HL-60 (cell line): ENCODE data around the gene MKLN1.

Experiments
- DNase-seq, 2 experiments: peaks; one replicate each; pipeline ENCODE4 v3.0.0-alpha.2; 2010 to 2020; ENCODE audit warnings: low read depth in 1 of 2, low spot score in 1 of 2
- H3K27ac ChIP-seq: fragments of 250-450 bp; sonication (Bioruptor Pico); replicated peaks from 2 replicates; pipeline ENCODE4 v1.5.1; 2020; ENCODE audit warnings: mild to moderate bottlenecking, moderate library complexity
- H3K27me3 ChIP-seq: fragments of 250-450 bp; sonication (Bioruptor Pico); 2 replicates; pipeline ENCODE4 v1.5.1; 2021; ENCODE audit warnings: mild to moderate bottlenecking, moderate library complexity; ENCODE audit not compliant: insufficient read depth, poor library complexity, severe bottlenecking
- H3K4me3 ChIP-seq: replicated peaks from 2 replicates; pipeline ENCODE4 v1.5.1; 2011; ENCODE audit warnings: mild to moderate bottlenecking, control low read depth, low read length; ENCODE audit not compliant: insufficient read depth
- GABPA ChIP-seq: IDR thresholded peaks from 2 replicates; pipeline ENCODE4 v1.6.1; 2012; ENCODE audit warnings: low read depth
- POLR2AphosphoS5 ChIP-seq: IDR thresholded peaks from 2 replicates; pipeline ENCODE4 v1.6.1; 2012; ENCODE audit warnings: low read depth
- REST ChIP-seq: IDR thresholded peaks from 2 replicates; pipeline ENCODE4 v1.6.1; 2012; ENCODE audit warnings: low read depth; ENCODE audit not compliant: insufficient replicate concordance
- SPI1 ChIP-seq: IDR thresholded peaks from 2 replicates; pipeline ENCODE4 v1.6.1; 2012; ENCODE audit warnings: low read depth, mild to moderate bottlenecking, borderline replicate concordance
- TF ChIP-seq, protein P1 (sequence below): IDR thresholded peaks from one replicate; pipeline ENCODE4 v1.5.1; 2011; ENCODE audit warnings: low read length, control low read depth, inconsistent platforms; ENCODE audit not compliant: insufficient read depth

MKLN1 gene

DNA sequence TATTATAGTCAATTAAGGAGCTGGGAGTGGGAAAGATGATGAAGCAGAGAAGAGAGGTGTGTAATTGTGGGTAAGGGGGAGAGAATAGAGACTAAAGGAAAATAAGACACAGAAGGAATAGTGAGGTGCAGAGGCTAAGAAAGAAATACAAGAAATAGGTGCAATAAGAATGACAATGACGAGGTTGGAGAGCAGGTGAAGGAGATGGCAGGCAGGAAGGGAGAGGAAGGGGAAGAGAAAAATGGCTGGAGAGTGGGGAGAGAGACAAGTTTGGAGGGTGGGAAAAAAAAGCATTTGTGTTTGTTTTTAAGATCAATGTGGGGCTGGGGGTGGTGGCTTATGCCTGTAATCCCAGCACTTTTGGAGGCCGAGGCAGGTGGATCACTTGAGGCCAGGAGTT is 27.6 kb upstream of the MKLN1 start:
- no peak for DNase-seq
- Histone ChIP-seq H3K27me3 (no peaks in the 10 kb centered on the region), H3K4me3 (no peak overlapping the region), H3K27ac (no peak overlapping the region)
- TF ChIP-seq POLR2AphosphoS5 = no peak
- no peak for TF ChIP-seq REST
- no peak for TF ChIP-seq SPI1
- TF ChIP-seq GABPA = no peak
- TF ChIP-seq, protein P1, sequence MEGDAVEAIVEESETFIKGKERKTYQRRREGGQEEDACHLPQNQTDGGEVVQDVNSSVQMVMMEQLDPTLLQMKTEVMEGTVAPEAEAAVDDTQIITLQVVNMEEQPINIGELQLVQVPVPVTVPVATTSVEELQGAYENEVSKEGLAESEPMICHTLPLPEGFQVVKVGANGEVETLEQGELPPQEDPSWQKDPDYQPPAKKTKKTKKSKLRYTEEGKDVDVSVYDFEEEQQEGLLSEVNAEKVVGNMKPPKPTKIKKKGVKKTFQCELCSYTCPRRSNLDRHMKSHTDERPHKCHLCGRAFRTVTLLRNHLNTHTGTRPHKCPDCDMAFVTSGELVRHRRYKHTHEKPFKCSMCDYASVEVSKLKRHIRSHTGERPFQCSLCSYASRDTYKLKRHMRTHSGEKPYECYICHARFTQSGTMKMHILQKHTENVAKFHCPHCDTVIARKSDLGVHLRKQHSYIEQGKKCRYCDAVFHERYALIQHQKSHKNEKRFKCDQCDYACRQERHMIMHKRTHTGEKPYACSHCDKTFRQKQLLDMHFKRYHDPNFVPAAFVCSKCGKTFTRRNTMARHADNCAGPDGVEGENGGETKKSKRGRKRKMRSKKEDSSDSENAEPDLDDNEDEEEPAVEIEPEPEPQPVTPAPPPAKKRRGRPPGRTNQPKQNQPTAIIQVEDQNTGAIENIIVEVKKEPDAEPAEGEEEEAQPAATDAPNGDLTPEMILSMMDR = no peak

- TF ChIP-seq SPI1 (no peak), GABPA (no peak), POLR2AphosphoS5 (no peak), REST (no peak)
- TF ChIP-seq, protein P1 = no peak
- no peak for DNase-seq
- Histone ChIP-seq H3K4me3 (no peak overlapping the region), H3K27me3 (no peaks in the 10 kb centered on the region), H3K27ac (no peak overlapping the region)
Measured at GRCh38 chr7:131300572-131301466, 26.9 kb upstream of the MKLN1 start.

- H3K27ac ChIP-seq = no peak overlapping the region
- DNase-seq = no peak
- H3K27me3 ChIP-seq = no peaks in the 10 kb centered on the region
- H3K4me3 ChIP-seq = no peak overlapping the region
- TF ChIP-seq, protein P1 = no peak
- TF ChIP-seq SPI1 (no peak), REST (no peak), GABPA (no peak), POLR2AphosphoS5 (no peak)
Measured at GRCh38 chr7:131302446-131302845, 25.2 kb upstream of the MKLN1 start.
